ENCODE data around the gene ECEL1. TPM values are rescaled to one million over a fixed set of nuclear protein-coding genes. Genes with fewer than 3 reads are reported as not detected.

ECEL1 gene
- total and polyA plus RNA-seq, 2 experiments from 2014 or later = 1.1 to 1.2 TPM

DNA sequence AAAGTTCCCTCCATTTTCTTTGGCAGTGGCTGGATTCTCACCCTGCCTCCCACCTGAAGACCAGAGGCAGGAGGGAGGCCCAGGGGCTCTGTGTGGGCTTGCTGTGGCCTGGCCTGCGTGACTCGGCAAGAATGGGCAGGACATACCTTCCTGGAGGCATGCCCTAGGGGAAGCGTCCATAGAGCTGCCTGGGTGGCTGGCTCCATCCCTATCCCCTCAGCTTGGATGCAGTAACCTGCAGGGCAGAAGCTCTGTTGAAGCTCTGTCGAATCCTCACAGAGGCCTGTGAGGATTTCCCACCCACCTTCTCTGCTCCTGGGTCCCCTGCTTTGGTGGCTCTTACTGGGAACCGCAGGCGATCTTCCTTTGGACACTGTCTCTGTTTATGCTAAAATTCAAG is 31.2 kb upstream of the ECEL1 start:
- Histone ChIP-seq H3K79me2 (no peaks in the 10 kb centered on the region), H3K4me1 (ENCODE audit: insufficient read depth) (peaks cover 11% of the 10 kb centered on the region), H3K4me3 (no peak overlapping the region), H3K27me3 (peaks cover 30% of the 10 kb centered on the region), H3K9me3 (ENCODE audit: low read depth) (no peaks in the 10 kb centered on the region), H2AFZ (no peak overlapping the region), H3K36me3 (replicated peaks; ENCODE audit: insufficient read depth, low read depth) (no peaks in the 10 kb centered on the region), H3K4me2 (no peak overlapping the region), H3K9me2 (replicated peaks; ENCODE audit: insufficient read depth) (no peaks in the 10 kb centered on the region), H4K20me1 (ENCODE audit: insufficient read depth, poor library complexity, severe bottlenecking) (no peaks in the 10 kb centered on the region), H3K27ac (no peak overlapping the region)
- WGBS (ENCODE audit: low lambda C conversion rate, missing lambda C conversion rate) = 62% methylated on average over 6 of the region's 6 CpGs
- TF ChIP-seq, protein P1, sequence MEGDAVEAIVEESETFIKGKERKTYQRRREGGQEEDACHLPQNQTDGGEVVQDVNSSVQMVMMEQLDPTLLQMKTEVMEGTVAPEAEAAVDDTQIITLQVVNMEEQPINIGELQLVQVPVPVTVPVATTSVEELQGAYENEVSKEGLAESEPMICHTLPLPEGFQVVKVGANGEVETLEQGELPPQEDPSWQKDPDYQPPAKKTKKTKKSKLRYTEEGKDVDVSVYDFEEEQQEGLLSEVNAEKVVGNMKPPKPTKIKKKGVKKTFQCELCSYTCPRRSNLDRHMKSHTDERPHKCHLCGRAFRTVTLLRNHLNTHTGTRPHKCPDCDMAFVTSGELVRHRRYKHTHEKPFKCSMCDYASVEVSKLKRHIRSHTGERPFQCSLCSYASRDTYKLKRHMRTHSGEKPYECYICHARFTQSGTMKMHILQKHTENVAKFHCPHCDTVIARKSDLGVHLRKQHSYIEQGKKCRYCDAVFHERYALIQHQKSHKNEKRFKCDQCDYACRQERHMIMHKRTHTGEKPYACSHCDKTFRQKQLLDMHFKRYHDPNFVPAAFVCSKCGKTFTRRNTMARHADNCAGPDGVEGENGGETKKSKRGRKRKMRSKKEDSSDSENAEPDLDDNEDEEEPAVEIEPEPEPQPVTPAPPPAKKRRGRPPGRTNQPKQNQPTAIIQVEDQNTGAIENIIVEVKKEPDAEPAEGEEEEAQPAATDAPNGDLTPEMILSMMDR (IDR thresholded peaks at IDR 0.05; ENCODE audit: poor library complexity) = no peak
- TF ChIP-seq EZH2 (IDR thresholded peaks at IDR 0.05; ENCODE audit: borderline replicate concordance) = no peak
- no peak for DNase-seq (ENCODE audit: low spot score)

DNA sequence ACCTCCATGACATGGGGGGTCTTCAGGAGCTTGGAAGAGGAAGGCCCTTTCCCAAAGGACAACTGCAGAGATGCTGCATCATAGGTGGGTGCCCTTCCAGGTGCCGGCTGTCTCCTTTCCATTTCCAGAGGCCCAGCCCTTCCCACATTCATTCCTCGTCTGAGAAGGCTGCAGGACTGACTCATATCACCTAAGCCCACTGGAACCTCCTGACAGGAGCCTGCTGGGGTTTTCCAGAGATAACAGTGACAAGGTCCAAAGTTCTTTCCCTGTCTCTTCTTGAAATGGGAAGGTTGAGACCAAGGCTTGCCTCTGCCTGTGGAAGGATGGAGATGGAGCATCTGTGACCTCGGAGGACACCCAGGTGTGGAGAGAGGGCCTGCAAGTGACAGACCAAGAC is 28.9 kb upstream of the ECEL1 start:
- no peaks in the 10 kb centered on the region for H3K36me3 ChIP-seq (replicated peaks; ENCODE audit: insufficient read depth, low read depth)
- no peak overlapping the region for H3K4me3 ChIP-seq
- peak overlapping the region; percentile 84 for H3K27ac ChIP-seq
- TF ChIP-seq EZH2phosphoT487 (IDR thresholded peaks at IDR 0.05; ENCODE audit: low read depth, severe bottlenecking, unreplicated experiment) = no peak
- TF ChIP-seq, protein P1 (IDR thresholded peaks at IDR 0.05; ENCODE audit: poor library complexity) = no peak
- TF ChIP-seq EZH2 (IDR thresholded peaks at IDR 0.05; ENCODE audit: borderline replicate concordance) = no peak
- H4K20me1 ChIP-seq (ENCODE audit: insufficient read depth, poor library complexity, severe bottlenecking) = no peaks in the 10 kb centered on the region
- H3K9me3 ChIP-seq (ENCODE audit: low read depth) = no peaks in the 10 kb centered on the region
- H3K79me2 ChIP-seq = no peaks in the 10 kb centered on the region
- H3K9me2 ChIP-seq (replicated peaks; ENCODE audit: insufficient read depth) = no peaks in the 10 kb centered on the region
- no peak overlapping the region for H2AFZ ChIP-seq
- peak; percentile 75 for DNase-seq (ENCODE audit: low spot score)
- H3K4me2 ChIP-seq = no peak overlapping the region
- peaks cover 4% of the 10 kb centered on the region for H3K4me1 ChIP-seq (ENCODE audit: insufficient read depth)
- peaks cover 11% of the 10 kb centered on the region for H3K27me3 ChIP-seq
- WGBS (ENCODE audit: low lambda C conversion rate, missing lambda C conversion rate) = 55% methylated on average over 3 of the region's 3 CpGs

DNA sequence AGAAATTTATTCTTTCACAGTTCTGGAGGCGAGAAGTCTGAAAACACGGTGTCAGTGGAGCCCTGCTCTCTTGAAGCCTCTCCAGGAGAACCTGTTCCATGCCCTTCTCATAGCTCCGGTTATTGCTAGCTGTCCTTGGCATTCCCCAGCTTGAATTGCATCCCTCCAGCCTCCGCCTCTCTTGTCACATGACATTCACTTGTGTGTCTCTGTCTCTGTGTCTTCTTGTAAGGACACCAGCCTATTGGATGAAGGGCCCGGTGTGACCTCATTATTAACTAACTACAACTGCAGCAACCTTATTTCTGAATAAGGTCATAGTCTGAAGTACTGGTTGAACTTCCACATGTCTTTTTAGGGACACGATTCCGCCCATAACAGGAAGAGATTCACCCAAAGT is 28.0 kb upstream of the ECEL1 start:
- Histone ChIP-seq H2AFZ (no peak overlapping the region), H3K4me1 (ENCODE audit: insufficient read depth) (peaks cover 4% of the 10 kb centered on the region), H4K20me1 (ENCODE audit: insufficient read depth, poor library complexity, severe bottlenecking) (no peaks in the 10 kb centered on the region), H3K4me2 (no peak overlapping the region), H3K9me2 (replicated peaks; ENCODE audit: insufficient read depth) (no peaks in the 10 kb centered on the region), H3K9me3 (ENCODE audit: low read depth) (no peaks in the 10 kb centered on the region), H3K79me2 (no peaks in the 10 kb centered on the region), H3K27ac (peak overlapping the region; percentile 84), H3K4me3 (no peak overlapping the region), H3K27me3 (peaks cover 2% of the 10 kb centered on the region), H3K36me3 (replicated peaks; ENCODE audit: insufficient read depth, low read depth) (no peaks in the 10 kb centered on the region)
- TF ChIP-seq, protein P1 (IDR thresholded peaks at IDR 0.05; ENCODE audit: poor library complexity) = no peak
- TF ChIP-seq EZH2 (IDR thresholded peaks at IDR 0.05; ENCODE audit: borderline replicate concordance) (no peak), EZH2phosphoT487 (IDR thresholded peaks at IDR 0.05; ENCODE audit: low read depth, severe bottlenecking, unreplicated experiment) (no peak)
- peak; percentile 44 for DNase-seq (ENCODE audit: low spot score)
- 84% methylated on average over 7 of the region's 7 CpGs for WGBS (ENCODE audit: low lambda C conversion rate, missing lambda C conversion rate)

DNA sequence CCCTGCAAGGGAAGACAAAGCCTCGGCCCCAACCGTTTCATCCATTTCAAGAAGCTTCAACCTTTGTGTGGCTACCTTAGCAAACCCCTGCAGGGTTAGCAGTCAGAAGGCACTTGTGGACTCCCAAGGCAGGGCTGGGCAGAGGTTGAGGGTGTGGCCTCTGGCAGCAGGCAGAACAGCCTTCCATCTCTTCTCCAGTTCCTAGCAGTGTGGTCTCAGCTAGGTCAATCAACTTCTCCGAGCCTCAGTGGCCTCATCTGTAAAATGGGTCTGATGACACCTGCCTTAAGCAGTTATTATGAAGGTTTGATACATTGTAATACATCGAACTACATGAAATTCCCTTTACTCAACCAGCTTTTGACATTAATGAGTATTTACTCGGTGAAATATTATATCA is 25.7 kb upstream of the ECEL1 start:
- no peak for DNase-seq (ENCODE audit: low spot score)
- no peaks in the 10 kb centered on the region for H3K9me2 ChIP-seq (replicated peaks; ENCODE audit: insufficient read depth)
- H3K4me3 ChIP-seq = no peak overlapping the region
- no peaks in the 10 kb centered on the region for H3K9me3 ChIP-seq (ENCODE audit: low read depth)
- no peaks in the 10 kb centered on the region for H3K36me3 ChIP-seq (replicated peaks; ENCODE audit: insufficient read depth, low read depth)
- TF ChIP-seq, protein P1 (IDR thresholded peaks at IDR 0.05; ENCODE audit: poor library complexity) = no peak
- TF ChIP-seq EZH2 (IDR thresholded peaks at IDR 0.05; ENCODE audit: borderline replicate concordance) (no peak), EZH2phosphoT487 (IDR thresholded peaks at IDR 0.05; ENCODE audit: low read depth, severe bottlenecking, unreplicated experiment) (no peak)
- H3K4me2 ChIP-seq = no peak overlapping the region
- WGBS (ENCODE audit: low lambda C conversion rate, missing lambda C conversion rate) = 94% methylated on average over 5 of the region's 5 CpGs
- H3K27ac ChIP-seq = no peak overlapping the region
- H3K79me2 ChIP-seq = no peaks in the 10 kb centered on the region
- H2AFZ ChIP-seq = no peak overlapping the region
- H4K20me1 ChIP-seq (ENCODE audit: insufficient read depth, poor library complexity, severe bottlenecking) = no peaks in the 10 kb centered on the region
- no peaks in the 10 kb centered on the region for H3K27me3 ChIP-seq
- peaks cover 4% of the 10 kb centered on the region for H3K4me1 ChIP-seq (ENCODE audit: insufficient read depth)
